OCI-LY7 (cell line): ENCODE results near the gene GSTK1. TPM values are rescaled to one million over a fixed set of nuclear protein-coding genes. Genes with fewer than 3 reads are reported as not detected.

Experiments
- BruUV-seq: library from RNA; stranded (reverse); fragments of 400-500 nt; replicated peaks from 2 replicates; lab custom pipeline; 2021; lab: Mats Ljungman, UMichigan
- CTCF ChIA-PET: fragments of 300-600 bp; sonication (Branson Sonifier 250); formaldehyde crosslinking; loops from one replicate; lab custom pipeline; 2022; ENCODE audit warnings: antibody characterized with exemption; ENCODE audit not compliant: unreplicated experiment; lab: Charles Lee
- POLR2A ChIA-PET: fragments of 300-600 bp; sonication (Branson Sonifier 250); formaldehyde crosslinking; loops from one replicate; lab custom pipeline; 2022; ENCODE audit warnings: antibody characterized with exemption; lab: Charles Lee
- DNase-seq: peaks from one replicate; pipeline ENCODE4 v3.0.0-alpha.2; 2015; ENCODE audit warnings: low spot score
- H2AFZ ChIP-seq: fragments of 200-600 bp; sonication (generic), shearing (Covaris generic); 2 replicates; pipeline ENCODE4 v1.6.1; 2014; ENCODE audit warnings: mild to moderate bottlenecking, antibody characterized with exemption, low read length, moderate library complexity
- H3K27ac ChIP-seq: fragments of 200-600 bp; sonication (generic); 2 replicates; pipeline ENCODE4 v1.5.1; 2014; ENCODE audit warnings: mixed run types, low read depth, mild to moderate bottlenecking, moderate library complexity, low read length, inconsistent platforms; ENCODE audit not compliant: poor library complexity, severe bottlenecking
- H3K36me3 ChIP-seq: fragments of 200-600 bp; sonication (generic); 2 replicates; pipeline ENCODE4 v1.6.1; 2014; ENCODE audit warnings: mild to moderate bottlenecking, antibody characterized with exemption, low read length, moderate library complexity, mixed read lengths; ENCODE audit not compliant: insufficient read depth
- H3K4me1 ChIP-seq: fragments of 200-600 bp; sonication (generic); 2 replicates; pipeline ENCODE4 v1.5.1; 2014; ENCODE audit warnings: mild to moderate bottlenecking, low read length; ENCODE audit not compliant: insufficient read depth, poor library complexity, severe bottlenecking
- H3K4me2 ChIP-seq: fragments of 200-600 bp; sonication (generic); 2 replicates; pipeline ENCODE4 v1.6.1; 2014; ENCODE audit warnings: mild to moderate bottlenecking, low read length
- H3K4me3 ChIP-seq: fragments of 200-600 bp; sonication (generic); 2 replicates; pipeline ENCODE4 v1.5.1; 2014; ENCODE audit warnings: mild to moderate bottlenecking, low read depth, low read length; ENCODE audit not compliant: poor library complexity, severe bottlenecking
- H3K79me2 ChIP-seq: fragments of 200-600 bp; sonication (generic); 2 replicates; pipeline ENCODE4 v1.6.1; 2016; ENCODE audit warnings: low read depth, mild to moderate bottlenecking, low read length, moderate library complexity, mixed read lengths; ENCODE audit not compliant: insufficient read depth
- H3K9me2 ChIP-seq: fragments of 200-600 bp; sonication (generic); 2 replicates; pipeline ENCODE4 v1.6.1; 2016; ENCODE audit warnings: mild to moderate bottlenecking, low read length, mixed read lengths; ENCODE audit not compliant: insufficient read depth
- H3K9me3 ChIP-seq: fragments of 200-600 bp; sonication (generic); 2 replicates; pipeline ENCODE4 v1.6.1; 2014; ENCODE audit warnings: mild to moderate bottlenecking, mixed run types, low read length, mixed read lengths
- H4K20me1 ChIP-seq: fragments of 200-600 bp; sonication (generic); 2 replicates; pipeline ENCODE4 v1.6.1; 2014; ENCODE audit warnings: mild to moderate bottlenecking, antibody characterized with exemption, low read length, moderate library complexity, mixed read lengths; ENCODE audit not compliant: insufficient read depth
- CTCF ChIP-seq: fragments of 200-600 bp; sonication (generic); conservative IDR thresholded peaks from 2 replicates; pipeline ENCODE4 v1.5.1; 2014; ENCODE audit warnings: mild to moderate bottlenecking, antibody characterized with exemption, low read length, moderate library complexity, mixed read lengths
- EZH2phosphoT487 ChIP-seq: fragments of 200-600 bp; sonication (generic); IDR thresholded peaks from 2 replicates; pipeline ENCODE4 v1.6.1; 2018; ENCODE audit warnings: low read depth, borderline replicate concordance, mild to moderate bottlenecking, mixed run types, antibody characterized with exemption, low read length, moderate library complexity, mixed read lengths
- intact Hi-C: fragments of 100-400 bp; cut with micrococcal nuclease; formaldehyde crosslinking; loops from one replicate; pipeline ENCODE4 v1.10.0; 2022; ENCODE audit not compliant: unreplicated experiment
- total RNA-seq, 2 experiments: library from RNA; depleted of rRNA in 1 of 2; stranded (reverse); fragments of >200 nt in 1 of 2; shearing (Covaris generic) in 1 of 2; gene quantifications; 2 replicates each; pipeline ENCODE4 v1.2.3, GENCODE V29; 2014 to 2022

Gene GSTK1
- total RNA-seq, 2 experiments from 2014 or later: 37.8 to 41.6 TPM

DNA sequence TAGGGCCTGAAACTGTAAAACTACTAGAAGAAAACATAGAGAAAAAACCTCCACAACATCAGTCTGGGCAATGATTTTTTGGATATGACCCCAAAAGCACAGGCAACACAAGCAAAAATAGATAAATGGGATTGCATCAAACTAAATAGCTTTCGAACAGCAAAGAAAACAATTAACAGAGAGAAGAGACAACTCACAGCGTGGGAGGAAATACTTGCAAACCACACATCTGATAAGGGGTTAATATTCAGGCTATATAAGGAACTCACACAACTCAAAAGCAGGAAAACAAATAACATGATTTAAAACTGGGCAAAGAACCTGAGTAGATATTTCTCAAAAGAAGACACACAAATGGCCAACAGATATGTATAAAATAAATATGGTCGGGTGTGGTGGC lies 7.7 kb upstream of the GSTK1 start:
- no peak overlapping the region for H3K4me2 ChIP-seq
- H4K20me1 ChIP-seq: no peaks in the 10 kb centered on the region
- no peak overlapping the region for H2AFZ ChIP-seq
- H3K9me3 ChIP-seq: peaks cover 5% of the 10 kb centered on the region; the same call in 1 of the 2 replicates
- intact Hi-C loops: no loop called here
- ChIA-PET CTCF (no interaction called here), POLR2A (interaction anchor here (1.0 kb wide), 1 partner anchor 41 kb away, joined by 3 read pairs; no protein-coding TSS in a partner anchor)
- H3K9me2 ChIP-seq: no peaks in the 10 kb centered on the region
- no peaks in the 10 kb centered on the region for H3K36me3 ChIP-seq
- TF ChIP-seq CTCF: no peak
- TF ChIP-seq EZH2phosphoT487: no peak
- DNase-seq: no peak
- no peaks in the 10 kb centered on the region for H3K79me2 ChIP-seq
- peaks cover 8% of the 10 kb centered on the region for H3K4me1 ChIP-seq
- no peak overlapping the region for H3K4me3 ChIP-seq
- H3K27ac ChIP-seq: no peak overlapping the region
- BruUV-seq: no TSS peak

- H3K9me2 ChIP-seq: no peaks in the 10 kb centered on the region
- no TSS peak for BruUV-seq
- no peak overlapping the region for H3K4me3 ChIP-seq
- H4K20me1 ChIP-seq: no peaks in the 10 kb centered on the region
- intact Hi-C loops: no loop called here
- no peak overlapping the region for H2AFZ ChIP-seq
- no peaks in the 10 kb centered on the region for H3K79me2 ChIP-seq
- no peak for DNase-seq
- H3K4me2 ChIP-seq: no peak overlapping the region
- no peak overlapping the region for H3K27ac ChIP-seq
- TF ChIP-seq CTCF (no peak), EZH2phosphoT487 (no peak)
- ChIA-PET POLR2A (no interaction called here), CTCF (no interaction called here)
- H3K4me1 ChIP-seq: peaks cover 3% of the 10 kb centered on the region
- H3K9me3 ChIP-seq: peaks cover 5% of the 10 kb centered on the region; the same call in 1 of the 2 replicates
- no peaks in the 10 kb centered on the region for H3K36me3 ChIP-seq
Observed at GRCh38 chr7:143256325-143256724, 6.9 kb upstream of the GSTK1 start.

GRCh38 chr7:143256932-143257331 lies 6.3 kb upstream of the GSTK1 start:
- POLR2A ChIA-PET: interaction anchor here (0.6 to 1.0 kb wide), 2 partner anchors 10 to 472 kb away, joined by 3 to 5 read pairs; no protein-coding TSS in a partner anchor
- CTCF ChIA-PET: no interaction called here
- H3K4me3 ChIP-seq: no peak overlapping the region
- no peaks in the 10 kb centered on the region for H4K20me1 ChIP-seq
- H3K9me3 ChIP-seq: peaks cover 5% of the 10 kb centered on the region; the same call in 1 of the 2 replicates
- DNase-seq: no peak
- no peaks in the 10 kb centered on the region for H3K36me3 ChIP-seq
- no peak overlapping the region for H3K4me2 ChIP-seq
- no peaks in the 10 kb centered on the region for H3K79me2 ChIP-seq
- no peak overlapping the region for H2AFZ ChIP-seq
- TF ChIP-seq CTCF: no peak
- TF ChIP-seq EZH2phosphoT487: no peak
- H3K9me2 ChIP-seq: no peaks in the 10 kb centered on the region
- no TSS peak for BruUV-seq
- intact Hi-C loops: no loop called here
- H3K27ac ChIP-seq: no peak overlapping the region
- H3K4me1 ChIP-seq: peaks cover 3% of the 10 kb centered on the region
